WTC11 (cell line): ENCODE measurements around the gene FOXK1. TPM values are rescaled to one million over a fixed set of nuclear protein-coding genes. Genes with fewer than 3 reads are reported as not detected.

Experiments
- ATAC-seq: fragments of 200-7000 bp; cut with Tn5 transposase; 2 replicates; pipeline ENCODE4 v1.10.0; 2021; ENCODE audit warnings: mild to moderate bottlenecking, moderate library complexity
- CTCF ChIA-PET: fragments of 300-600 bp; sonication (Branson Sonifier 250); formaldehyde crosslinking; loops from one replicate; lab custom pipeline; 2021; ENCODE audit warnings: antibody characterized with exemption; lab: Charles Lee
- POLR2A ChIA-PET: fragments of 350-600 bp; sonication (Branson Sonifier 250); formaldehyde crosslinking; loops from one replicate; lab custom pipeline; 2021; ENCODE audit warnings: antibody characterized with exemption; lab: Charles Lee
- DNase-seq: peaks from one replicate; pipeline ENCODE4 v3.0.0; 2021; ENCODE audit warnings: low spot score
- H3K27ac Mint-ChIP-seq: 2 replicates; pipeline ENCODE4 v1.8.0; 2021; ENCODE audit warnings: mixed read lengths
- H3K27me3 Mint-ChIP-seq: 2 replicates; pipeline ENCODE4 v1.8.0; 2021; ENCODE audit warnings: low read depth, mild to moderate bottlenecking, moderate library complexity, mixed read lengths
- H3K36me3 Mint-ChIP-seq: 2 replicates; pipeline ENCODE4 v1.8.0; 2021; ENCODE audit warnings: mixed read lengths
- H3K4me1 Mint-ChIP-seq: 2 replicates; pipeline ENCODE4 v1.8.0; 2022; ENCODE audit warnings: mixed read lengths
- H3K4me3 Mint-ChIP-seq: 2 replicates; pipeline ENCODE4 v1.8.0; 2021; ENCODE audit warnings: mild to moderate bottlenecking, moderate library complexity, mixed read lengths
- H3K9me3 Mint-ChIP-seq: 2 replicates; pipeline ENCODE4 v1.8.0; 2021; ENCODE audit warnings: mixed read lengths
- ELF4 ChIP-seq: sonication (generic); formaldehyde crosslinking; IDR thresholded peaks from 2 replicates; pipeline ENCODE4 v1.8.1; 2022; ENCODE audit warnings: low read depth, mild to moderate bottlenecking, moderate library complexity, missing genetic modification reagents
- JAZF1 ChIP-seq: fragments of 250-450 bp; sonication (Bioruptor Pico); IDR thresholded peaks from 2 replicates; pipeline ENCODE4 v1.9.0; 2021; ENCODE audit warnings: moderate library complexity, mild to moderate bottlenecking, inconsistent platforms
- NFATC4 ChIP-seq: fragments of 250-450 bp; sonication (Bioruptor Pico); IDR thresholded peaks from 2 replicates; pipeline ENCODE4 v1.9.0; 2021; ENCODE audit warnings: mild to moderate bottlenecking
- NFE2L1 ChIP-seq: sonication (generic); formaldehyde crosslinking; IDR thresholded peaks from 2 replicates; pipeline ENCODE4 v1.8.1; 2023; ENCODE audit warnings: missing genetic modification reagents
- NR3C1 ChIP-seq: sonication (generic); formaldehyde crosslinking; conservative IDR thresholded peaks from 2 replicates; pipeline ENCODE4 v1.8.1; 2023; ENCODE audit warnings: low read depth, mild to moderate bottlenecking, missing genetic modification reagents
- SMAD4 ChIP-seq: sonication (generic); formaldehyde crosslinking; IDR thresholded peaks from 2 replicates; pipeline ENCODE4 v1.8.0; 2022; ENCODE audit warnings: mild to moderate bottlenecking, missing genetic modification reagents
- TEAD4 ChIP-seq: sonication (generic); formaldehyde crosslinking; IDR thresholded peaks from 2 replicates; pipeline ENCODE4 v1.8.0; 2022; ENCODE audit warnings: mild to moderate bottlenecking, missing genetic modification reagents
- ZBTB21 ChIP-seq: sonication (generic); formaldehyde crosslinking; IDR thresholded peaks from 2 replicates; pipeline ENCODE4 v1.8.1; 2023; ENCODE audit warnings: mild to moderate bottlenecking, missing genetic modification reagents, borderline replicate concordance
- ZNF121 ChIP-seq: sonication (generic); formaldehyde crosslinking; IDR thresholded peaks from 2 replicates; pipeline ENCODE4 v1.8.0; 2023; ENCODE audit warnings: missing genetic modification reagents
- ZNF396 ChIP-seq: fragments of 250-450 bp; sonication (Bioruptor Pico); IDR thresholded peaks from 2 replicates; pipeline ENCODE4 v1.8.0; 2021; ENCODE audit warnings: mild to moderate bottlenecking, moderate library complexity, borderline replicate concordance
- ZNF416 ChIP-seq: fragments of 250-450 bp; sonication (Bioruptor Pico); IDR thresholded peaks from 2 replicates; pipeline ENCODE4 v1.9.0; 2021; ENCODE audit warnings: mild to moderate bottlenecking, inconsistent platforms
- ZNF423 ChIP-seq: fragments of 250-450 bp; sonication (Bioruptor Pico); IDR thresholded peaks from 2 replicates; pipeline ENCODE4 v2.1.2; 2022; ENCODE audit warnings: mild to moderate bottlenecking, moderate library complexity
- total RNA-seq: library from RNA; stranded (reverse); gene quantifications from 3 replicates; pipeline ENCODE4 v1.2.3, GENCODE V29; 2021
- TF ChIP-seq, protein P1 (sequence below): sonication (generic); formaldehyde crosslinking; IDR thresholded peaks from 2 replicates; pipeline ENCODE4 v1.8.0; 2023; ENCODE audit warnings: mild to moderate bottlenecking, missing genetic modification reagents
- TF ChIP-seq, protein P2 (sequence below): sonication (generic); formaldehyde crosslinking; IDR thresholded peaks from 2 replicates; pipeline ENCODE4 v1.8.1; 2022; ENCODE audit warnings: missing genetic modification reagents, borderline replicate concordance
- TF ChIP-seq, protein P3 (sequence below): fragments of 250-450 bp; sonication (Bioruptor Pico); IDR thresholded peaks from 2 replicates; pipeline ENCODE4 v1.9.0; 2021; ENCODE audit warnings: mild to moderate bottlenecking
- TF ChIP-seq, protein P4 (sequence below): fragments of 250-450 bp; sonication (Bioruptor Pico); IDR thresholded peaks from 2 replicates; pipeline ENCODE4 v1.9.0; 2021; ENCODE audit warnings: mild to moderate bottlenecking
- TF ChIP-seq, protein P5 (sequence below): sonication (generic); formaldehyde crosslinking; IDR thresholded peaks from 2 replicates; pipeline ENCODE4 v1.8.0; 2022; ENCODE audit warnings: mild to moderate bottlenecking, missing genetic modification reagents

The FOXK1 gene
- total RNA-seq, 1 experiment from 2014 or later: 21.9 TPM

DNA sequence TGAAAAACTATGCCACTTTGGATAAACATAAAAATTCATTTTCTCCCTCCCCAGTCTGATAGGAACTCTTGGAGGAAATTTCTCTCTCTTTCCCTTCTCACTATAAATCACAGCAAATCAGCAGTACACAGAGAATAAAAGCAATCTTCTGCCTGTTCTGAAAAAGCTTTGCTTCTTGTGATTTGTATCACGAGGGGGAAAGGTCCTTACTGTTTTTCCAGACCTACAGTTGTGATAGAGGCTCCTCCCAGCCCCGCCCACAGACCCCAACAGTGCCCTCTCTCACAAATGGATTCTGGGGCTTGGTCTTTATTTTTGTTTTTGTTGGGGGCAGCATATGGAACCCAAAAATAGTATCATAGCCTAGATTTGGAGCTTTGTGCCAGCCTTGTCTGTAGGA, 12.2 kb downstream of the FOXK1 start:
- no peak for DNase-seq
- no peaks in the 10 kb centered on the region for H3K36me3 Mint-ChIP-seq
- TF ChIP-seq ZNF396 (no peak), JAZF1 (CRISPR knock-in tag) (no peak), NFATC4 (CRISPR knock-in tag) (no peak), NR3C1 (CRISPR knock-in tag) (no peak), ZNF423 (CRISPR knock-in tag) (no peak), SMAD4 (CRISPR knock-in tag) (no peak), ZBTB21 (CRISPR knock-in tag) (no peak), ZNF416 (no peak), NFE2L1 (no peak), ELF4 (CRISPR knock-in tag) (no peak)
- TF ChIP-seq, protein P1, sequence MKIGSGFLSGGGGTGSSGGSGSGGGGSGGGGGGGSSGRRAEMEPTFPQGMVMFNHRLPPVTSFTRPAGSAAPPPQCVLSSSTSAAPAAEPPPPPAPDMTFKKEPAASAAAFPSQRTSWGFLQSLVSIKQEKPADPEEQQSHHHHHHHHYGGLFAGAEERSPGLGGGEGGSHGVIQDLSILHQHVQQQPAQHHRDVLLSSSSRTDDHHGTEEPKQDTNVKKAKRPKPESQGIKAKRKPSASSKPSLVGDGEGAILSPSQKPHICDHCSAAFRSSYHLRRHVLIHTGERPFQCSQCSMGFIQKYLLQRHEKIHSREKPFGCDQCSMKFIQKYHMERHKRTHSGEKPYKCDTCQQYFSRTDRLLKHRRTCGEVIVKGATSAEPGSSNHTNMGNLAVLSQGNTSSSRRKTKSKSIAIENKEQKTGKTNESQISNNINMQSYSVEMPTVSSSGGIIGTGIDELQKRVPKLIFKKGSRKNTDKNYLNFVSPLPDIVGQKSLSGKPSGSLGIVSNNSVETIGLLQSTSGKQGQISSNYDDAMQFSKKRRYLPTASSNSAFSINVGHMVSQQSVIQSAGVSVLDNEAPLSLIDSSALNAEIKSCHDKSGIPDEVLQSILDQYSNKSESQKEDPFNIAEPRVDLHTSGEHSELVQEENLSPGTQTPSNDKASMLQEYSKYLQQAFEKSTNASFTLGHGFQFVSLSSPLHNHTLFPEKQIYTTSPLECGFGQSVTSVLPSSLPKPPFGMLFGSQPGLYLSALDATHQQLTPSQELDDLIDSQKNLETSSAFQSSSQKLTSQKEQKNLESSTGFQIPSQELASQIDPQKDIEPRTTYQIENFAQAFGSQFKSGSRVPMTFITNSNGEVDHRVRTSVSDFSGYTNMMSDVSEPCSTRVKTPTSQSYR (CRISPR knock-in tag): no peak
- TF ChIP-seq, protein P2, sequence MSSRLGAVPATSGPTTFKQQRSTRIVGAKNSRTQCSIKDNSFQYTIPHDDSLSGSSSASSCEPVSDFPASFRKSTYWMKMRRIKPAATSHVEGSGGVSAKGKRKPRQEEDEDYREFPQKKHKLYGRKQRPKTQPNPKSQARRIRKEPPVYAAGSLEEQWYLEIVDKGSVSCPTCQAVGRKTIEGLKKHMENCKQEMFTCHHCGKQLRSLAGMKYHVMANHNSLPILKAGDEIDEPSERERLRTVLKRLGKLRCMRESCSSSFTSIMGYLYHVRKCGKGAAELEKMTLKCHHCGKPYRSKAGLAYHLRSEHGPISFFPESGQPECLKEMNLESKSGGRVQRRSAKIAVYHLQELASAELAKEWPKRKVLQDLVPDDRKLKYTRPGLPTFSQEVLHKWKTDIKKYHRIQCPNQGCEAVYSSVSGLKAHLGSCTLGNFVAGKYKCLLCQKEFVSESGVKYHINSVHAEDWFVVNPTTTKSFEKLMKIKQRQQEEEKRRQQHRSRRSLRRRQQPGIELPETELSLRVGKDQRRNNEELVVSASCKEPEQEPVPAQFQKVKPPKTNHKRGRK (CRISPR knock-in tag): no peak
- TF ChIP-seq, protein P3, sequence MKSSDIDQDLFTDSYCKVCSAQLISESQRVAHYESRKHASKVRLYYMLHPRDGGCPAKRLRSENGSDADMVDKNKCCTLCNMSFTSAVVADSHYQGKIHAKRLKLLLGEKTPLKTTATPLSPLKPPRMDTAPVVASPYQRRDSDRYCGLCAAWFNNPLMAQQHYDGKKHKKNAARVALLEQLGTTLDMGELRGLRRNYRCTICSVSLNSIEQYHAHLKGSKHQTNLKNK: no peak
- TF ChIP-seq, protein P4, sequence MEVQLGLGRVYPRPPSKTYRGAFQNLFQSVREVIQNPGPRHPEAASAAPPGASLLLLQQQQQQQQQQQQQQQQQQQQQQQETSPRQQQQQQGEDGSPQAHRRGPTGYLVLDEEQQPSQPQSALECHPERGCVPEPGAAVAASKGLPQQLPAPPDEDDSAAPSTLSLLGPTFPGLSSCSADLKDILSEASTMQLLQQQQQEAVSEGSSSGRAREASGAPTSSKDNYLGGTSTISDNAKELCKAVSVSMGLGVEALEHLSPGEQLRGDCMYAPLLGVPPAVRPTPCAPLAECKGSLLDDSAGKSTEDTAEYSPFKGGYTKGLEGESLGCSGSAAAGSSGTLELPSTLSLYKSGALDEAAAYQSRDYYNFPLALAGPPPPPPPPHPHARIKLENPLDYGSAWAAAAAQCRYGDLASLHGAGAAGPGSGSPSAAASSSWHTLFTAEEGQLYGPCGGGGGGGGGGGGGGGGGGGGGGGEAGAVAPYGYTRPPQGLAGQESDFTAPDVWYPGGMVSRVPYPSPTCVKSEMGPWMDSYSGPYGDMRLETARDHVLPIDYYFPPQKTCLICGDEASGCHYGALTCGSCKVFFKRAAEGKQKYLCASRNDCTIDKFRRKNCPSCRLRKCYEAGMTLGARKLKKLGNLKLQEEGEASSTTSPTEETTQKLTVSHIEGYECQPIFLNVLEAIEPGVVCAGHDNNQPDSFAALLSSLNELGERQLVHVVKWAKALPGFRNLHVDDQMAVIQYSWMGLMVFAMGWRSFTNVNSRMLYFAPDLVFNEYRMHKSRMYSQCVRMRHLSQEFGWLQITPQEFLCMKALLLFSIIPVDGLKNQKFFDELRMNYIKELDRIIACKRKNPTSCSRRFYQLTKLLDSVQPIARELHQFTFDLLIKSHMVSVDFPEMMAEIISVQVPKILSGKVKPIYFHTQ (CRISPR knock-in tag): no peak
- TF ChIP-seq, protein P5, sequence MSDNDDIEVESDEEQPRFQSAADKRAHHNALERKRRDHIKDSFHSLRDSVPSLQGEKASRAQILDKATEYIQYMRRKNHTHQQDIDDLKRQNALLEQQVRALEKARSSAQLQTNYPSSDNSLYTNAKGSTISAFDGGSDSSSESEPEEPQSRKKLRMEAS (CRISPR knock-in tag): no peak
- H3K27me3 Mint-ChIP-seq: no peaks in the 10 kb centered on the region
- H3K4me3 Mint-ChIP-seq: no peak overlapping the region
- POLR2A ChIA-PET: no interaction called here
- ATAC-seq: no peak
- no peak overlapping the region for H3K27ac Mint-ChIP-seq
- H3K9me3 Mint-ChIP-seq: no peaks in the 10 kb centered on the region
- CTCF ChIA-PET: no interaction called here
- peaks cover 10% of the 10 kb centered on the region for H3K4me1 Mint-ChIP-seq

DNA sequence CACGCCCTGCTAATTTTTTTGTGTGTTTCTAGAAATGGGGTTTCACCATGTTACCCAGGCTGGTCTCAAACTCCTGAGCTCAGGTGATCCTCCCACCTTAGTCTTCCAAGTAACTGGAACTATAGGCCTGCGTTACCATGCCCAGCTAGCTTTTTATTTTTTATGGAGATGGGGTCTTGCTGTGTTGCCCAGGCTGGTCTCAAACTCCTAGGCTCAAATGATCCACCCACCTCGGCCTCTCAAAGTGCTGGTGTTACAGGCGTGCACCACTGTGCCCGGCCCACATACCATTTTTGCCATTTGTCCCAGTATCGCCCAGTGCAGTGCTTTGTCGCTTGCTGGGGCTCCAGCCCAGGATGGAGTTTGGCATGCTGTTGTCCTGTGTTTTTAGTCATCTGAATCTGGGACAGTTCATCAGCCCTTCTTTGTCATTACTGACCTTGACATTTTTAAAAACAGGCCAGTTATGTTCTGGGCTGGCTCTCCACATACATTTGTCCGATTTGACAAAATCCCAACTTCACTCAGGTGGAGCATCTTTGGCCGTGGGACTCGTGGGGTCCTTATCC, 16.7 kb downstream of the FOXK1 start:
- Mint-ChIP-seq H3K4me1 (peaks cover 17% of the 10 kb centered on the region), H3K36me3 (no peaks in the 10 kb centered on the region), H3K27me3 (peaks cover 30% of the 10 kb centered on the region), H3K27ac (no peak overlapping the region), H3K9me3 (no peaks in the 10 kb centered on the region), H3K4me3 (no peak overlapping the region)
- ChIA-PET POLR2A (interaction anchor here (1.0 kb wide), 1 partner anchor 19 kb away, joined by 3 read pairs; no protein-coding TSS in a partner anchor), CTCF (interaction anchor here (1.3 kb wide), 1 partner anchor 184 kb away, joined by 4 read pairs; the partner anchor contains the start of gene RADIL)
- 0 out of 2 replicates have a peak, but pooled peaks have one; percentile 26 for TF ChIP-seq ZNF121 (CRISPR knock-in tag)
- TF ChIP-seq TEAD4: no peak
- no peak for ATAC-seq
- no peak for DNase-seq
